A549 (cell line): Measurements from ENCODE around the gene CCDC18. TPM values are rescaled to one million over a fixed set of nuclear protein-coding genes. Genes with fewer than 3 reads are reported as not detected.
A peak's percentile ranks its signal among the peaks of the same experiment; 100 is the strongest.

Source experiments
- ATAC-seq, 2 experiments: fragments of 200-7000 bp in 1 of 2; fragments of >200 bp in 1 of 2; cut with Nextera tagmentation in 1 of 2; cut with Tn5 transposase in 1 of 2; 3 replicates each; pipeline versions ENCODE4 v1.8.0 to v1.9.1; 2018 to 2020; ENCODE audit warnings: mild to moderate bottlenecking in 1 of 2, moderate library complexity in 1 of 2
- CTCF ChIA-PET: fragments of 300-600 bp; sonication (Branson Sonifier 250); formaldehyde crosslinking; extraction: SDS; loops from one replicate; lab custom pipeline; 2021; ENCODE audit warnings: antibody characterized with exemption, inconsistent platforms; lab: Yijun Ruan, JAX
- POLR2A ChIA-PET: fragments of 350-600 bp; formaldehyde crosslinking; extraction: SDS; loops from one replicate; lab custom pipeline; 2021; ENCODE audit warnings: antibody characterized with exemption, inconsistent platforms; lab: Yijun Ruan, JAX
- DNase-seq, 2 experiments: peaks; one replicate each; pipeline versions ENCODE4 v3.0.0 to v3.0.0-alpha.2; 2011 to 2016; ENCODE audit warnings: low read depth in 1 of 2, low spot score in 1 of 2
- FAIRE-seq: peaks from 2 replicates; lab custom pipeline; 2011; peaks lifted over from hg19 to GRCh38; lab: Jason Lieb, UNC
- H3K27ac ChIP-seq, 2 experiments: fragments of >200 bp; sonication (Bioruptor Twin); formaldehyde crosslinking; 3 replicates each; pipeline ENCODE4 v1.5.1; 2016 to 2017
- H3K4me1 ChIP-seq: fragments of >200 bp; sonication (Bioruptor Twin); formaldehyde crosslinking; 3 replicates; pipeline ENCODE4 v1.6.1; 2016
- H3K4me2 ChIP-seq: fragments of >200 bp; sonication (Bioruptor Twin); formaldehyde crosslinking; 3 replicates; pipeline ENCODE4 v1.6.1; 2016
- H3K4me3 ChIP-seq: fragments of >200 bp; sonication (Bioruptor Twin); formaldehyde crosslinking; 3 replicates; pipeline ENCODE4 v1.5.1; 2016
- H3K9me3 ChIP-seq: fragments of >200 bp; sonication (Bioruptor Twin); formaldehyde crosslinking; 3 replicates; pipeline ENCODE4 v1.6.1; 2016
- BHLHE40 ChIP-seq: IDR thresholded peaks from 2 replicates; pipeline ENCODE4 v1.6.1; 2012; ENCODE audit warnings: low read depth, low read length, inconsistent platforms
- CBX2 ChIP-seq: fragments of 200-600 bp; sonication (generic); IDR thresholded peaks from 2 replicates; pipeline ENCODE4 v1.6.1; 2016; ENCODE audit warnings: low read depth, mild to moderate bottlenecking, borderline replicate concordance
- EHMT2 ChIP-seq: fragments of 200-600 bp; sonication (generic); IDR thresholded peaks from 2 replicates; pipeline ENCODE4 v1.6.1; 2016; ENCODE audit warnings: antibody characterized with exemption, low read depth, mild to moderate bottlenecking, moderate library complexity
- ESRRA ChIP-seq: fragments of 150-350 bp; IDR thresholded peaks from 2 replicates; pipeline ENCODE4 v1.6.1; 2014; ENCODE audit warnings: mild to moderate bottlenecking, low read length, borderline replicate concordance
- FOSB ChIP-seq: fragments of 250-450 bp; sonication (Bioruptor Pico); IDR thresholded peaks from 2 replicates; pipeline ENCODE4 v1.5.0; 2020; ENCODE audit warnings: mild to moderate bottlenecking, moderate library complexity
- FOSL2 ChIP-seq, 2 experiments: fragments of 450-650 bp in 1 of 2; fragments of >200 bp in 1 of 2; sonication (Bioruptor Twin) in 1 of 2; formaldehyde crosslinking; IDR thresholded peaks; 2 replicates each; pipeline versions ENCODE4 v1.5.0 to v1.6.1; 2016 to 2020; ENCODE audit warnings: mild to moderate bottlenecking in 1 of 2, moderate library complexity in 1 of 2
- GATA3 ChIP-seq: IDR thresholded peaks from 2 replicates; pipeline ENCODE4 v1.6.1; 2012; ENCODE audit warnings: borderline replicate concordance
- HDAC2 ChIP-seq: fragments of 200-600 bp; sonication (generic); IDR thresholded peaks from 2 replicates; pipeline ENCODE4 v1.6.1; 2016
- HEYL ChIP-seq: fragments of 250-450 bp; sonication (Bioruptor Pico); IDR thresholded peaks from 2 replicates; pipeline ENCODE4 v1.8.0; 2021; ENCODE audit warnings: mild to moderate bottlenecking, moderate library complexity
- JUN ChIP-seq, 2 experiments: fragments of >200 bp; sonication (Bioruptor Twin); formaldehyde crosslinking; IDR thresholded peaks; 2 replicates in 1 of 2; 3 replicates in 1 of 2; pipeline ENCODE4 v1.6.1; 2016 to 2017
- JUNB ChIP-seq: fragments of >200 bp; sonication (Bioruptor Twin); formaldehyde crosslinking; IDR thresholded peaks from 2 replicates; pipeline ENCODE4 v1.6.1; 2016
- KDM1A ChIP-seq: fragments of 200-600 bp; sonication (generic); IDR thresholded peaks from 2 replicates; pipeline ENCODE4 v1.6.1; 2016; ENCODE audit warnings: low read depth, mild to moderate bottlenecking
- MAFK ChIP-seq: fragments of 450-650 bp; IDR thresholded peaks from 2 replicates; pipeline ENCODE4 v1.6.1; 2014; ENCODE audit not compliant: partially characterized antibody
- NPAS2 ChIP-seq: fragments of 250-450 bp; sonication (Bioruptor Pico); IDR thresholded peaks from 2 replicates; pipeline ENCODE4 v1.8.0; 2022; ENCODE audit warnings: mild to moderate bottlenecking, moderate library complexity, borderline replicate concordance
- POLR2AphosphoS2 ChIP-seq: conservative IDR thresholded peaks from 2 replicates; pipeline ENCODE4 v1.6.1; 2012; ENCODE audit warnings: low read length, improper control_type of control experiment, inconsistent platforms
- RAD21 ChIP-seq, 2 experiments: fragments of >200 bp in 1 of 2; sonication (Bioruptor Twin) in 1 of 2; formaldehyde crosslinking in 1 of 2; IDR thresholded peaks in 1 of 2; conservative IDR thresholded peaks in 1 of 2; 2 replicates in 1 of 2; 3 replicates in 1 of 2; pipeline ENCODE4 v1.6.1; 2012 to 2018; ENCODE audit warnings: inconsistent platforms in 1 of 2
- RARB ChIP-seq: fragments of 250-450 bp; sonication (Bioruptor Pico); IDR thresholded peaks from 2 replicates; pipeline ENCODE4 v1.8.0; 2021; ENCODE audit warnings: mild to moderate bottlenecking, moderate library complexity
- RCOR1 ChIP-seq: fragments of 150-350 bp; IDR thresholded peaks from 2 replicates; pipeline ENCODE4 v1.6.1; 2014; ENCODE audit warnings: antibody characterized with exemption, low read length, low read depth
- TFCP2L1 ChIP-seq: fragments of 250-450 bp; sonication (Bioruptor Pico); IDR thresholded peaks from 2 replicates; pipeline ENCODE4 v1.5.0; 2021; ENCODE audit warnings: mild to moderate bottlenecking
- ZC3H11A ChIP-seq: fragments of 450-650 bp; IDR thresholded peaks from 2 replicates; pipeline ENCODE4 v1.6.1; 2014; ENCODE audit warnings: antibody characterized with exemption, mild to moderate bottlenecking
- ZFP36 ChIP-seq: fragments of 450-650 bp; IDR thresholded peaks from 2 replicates; pipeline ENCODE4 v1.6.1; 2014; ENCODE audit warnings: borderline replicate concordance; ENCODE audit not compliant: partially characterized antibody
- WGBS: methylation state at CpG from one replicate; pipeline ENCODE4 v1.1.6; 2017; ENCODE audit errors: missing lambda C conversion rate; 5-methylcytosine and 5-hydroxymethylcytosine counted together
- polyA plus RNA-seq, 4 experiments: library from polyadenylated mRNA; depleted of rRNA in 3 of 4; stranded (reverse); fragments of >200 nt; fragmentation: RNase III in 1 of 4; extraction: RNeasy Plus Mini Kit Qiagen cat#74134 plus additional on column Dnase treatment in 1 of 4; gene quantifications; 2 replicates in 3 of 4; 3 replicates in 1 of 4; pipeline ENCODE4 v1.2.3, GENCODE V29; 2011 to 2017
- TF ChIP-seq, protein P1 (sequence below): fragments of 250-450 bp; sonication (Bioruptor Pico); IDR thresholded peaks from 2 replicates; pipeline ENCODE4 v1.5.0; 2020; ENCODE audit warnings: low read depth, mild to moderate bottlenecking, moderate library complexity
- TF ChIP-seq, protein P2 (sequence below): IDR thresholded peaks from 2 replicates; pipeline ENCODE4 v1.6.1; 2012

The CCDC18 gene
- polyA plus RNA-seq, 2 of the 4 experiments (the other 2 are of a cell fraction), result 9.8 to 10.0 TPM

DNA sequence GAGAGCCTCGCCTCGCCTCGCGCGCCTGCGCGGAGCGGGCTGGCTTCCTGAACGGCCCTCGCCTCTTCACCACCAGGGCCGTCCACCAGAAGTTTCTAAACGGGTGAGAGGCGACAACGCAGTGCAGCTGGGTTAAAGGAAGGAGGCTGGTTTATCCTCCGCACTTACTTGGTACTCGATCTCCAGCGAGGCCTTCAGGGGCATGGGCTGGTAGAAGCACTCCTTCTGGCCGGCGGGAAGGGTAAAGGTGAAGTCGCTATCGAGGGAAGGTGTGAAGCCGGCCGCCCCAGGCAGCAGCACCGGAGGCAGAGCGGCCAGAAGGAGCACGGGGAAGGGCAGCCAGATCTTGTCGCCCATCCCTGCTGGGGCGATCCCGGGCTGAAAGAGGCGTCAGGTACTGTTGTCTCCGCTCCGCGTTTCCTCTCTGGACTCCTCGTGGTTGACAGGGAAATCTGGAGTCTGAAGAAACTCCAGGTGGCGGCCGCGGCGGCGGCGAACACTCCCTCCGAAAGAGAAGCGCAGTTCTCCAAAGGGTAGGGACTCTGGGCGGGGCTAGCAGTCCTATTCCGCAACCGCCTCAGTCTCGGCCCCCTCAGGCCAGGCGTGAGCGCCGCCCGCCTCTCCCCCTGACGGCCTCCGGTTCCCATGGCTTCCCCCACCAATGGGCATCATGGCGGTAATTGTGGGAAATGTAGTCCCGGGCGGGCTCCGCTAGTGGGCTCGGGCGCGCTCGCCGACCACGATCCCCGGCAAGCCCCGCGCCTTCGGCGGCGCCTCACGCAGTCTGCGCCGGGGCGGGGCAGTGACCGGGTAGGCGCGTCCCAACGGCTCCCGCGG is 420 bp upstream of the CCDC18 start, which contains the start of gene TMED5 (continued):
- no peak for TF ChIP-seq FOSB (CRISPR knock-in tag)
- TF ChIP-seq JUN (IDR thresholded peaks at IDR 0.05), result peak in 1 of 2 experiments; percentile 46; a peak in 2 of 5 replicates
- TF ChIP-seq ZC3H11A, result no peak

DNA sequence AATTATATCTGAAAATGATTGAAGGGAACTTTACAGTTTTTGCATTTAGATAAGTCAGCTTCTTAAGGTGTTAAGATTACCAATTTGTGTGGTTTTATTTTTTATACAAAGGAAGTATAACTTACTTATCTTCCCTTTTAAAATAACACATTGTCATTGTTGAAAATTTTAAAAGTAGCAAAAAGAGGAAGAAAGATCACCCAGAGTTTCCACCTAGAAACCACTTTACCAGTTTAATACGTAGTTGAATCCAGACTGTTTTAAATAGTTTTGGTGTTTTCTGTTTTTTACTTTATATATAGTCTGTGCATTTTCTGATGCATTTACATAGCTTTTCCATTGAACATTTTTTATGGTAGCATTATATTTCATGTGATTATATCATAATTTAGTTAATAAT is 6.1 kb downstream of the CCDC18 start:
- H3K4me2 ChIP-seq, result no peak overlapping the region
- TF ChIP-seq TFCP2L1 (CRISPR knock-in tag) (no peak), ZFP36 (no peak), FOSL2 (IDR thresholded peaks at IDR 0.05) (no peak), FOSL2 (CRISPR knock-in tag; IDR thresholded peaks at IDR 0.05) (no peak), CBX2 (no peak), GATA3 (no peak), EHMT2 (no peak)
- H3K4me1 ChIP-seq, result peaks cover 16% of the 10 kb centered on the region; the same call in 2 of the 3 replicates
- 88% methylated on average over 1 of the region's 1 CpG for WGBS
- DNase-seq (no peak), FAIRE-seq (no peak), ATAC-seq (no peak)
- ChIA-PET POLR2A (no interaction called here), CTCF (no interaction called here)
- H3K4me3 ChIP-seq, result no peak overlapping the region
- H3K9me3 ChIP-seq, result no peaks in the 10 kb centered on the region
- no peak overlapping the region for H3K27ac ChIP-seq

DNA sequence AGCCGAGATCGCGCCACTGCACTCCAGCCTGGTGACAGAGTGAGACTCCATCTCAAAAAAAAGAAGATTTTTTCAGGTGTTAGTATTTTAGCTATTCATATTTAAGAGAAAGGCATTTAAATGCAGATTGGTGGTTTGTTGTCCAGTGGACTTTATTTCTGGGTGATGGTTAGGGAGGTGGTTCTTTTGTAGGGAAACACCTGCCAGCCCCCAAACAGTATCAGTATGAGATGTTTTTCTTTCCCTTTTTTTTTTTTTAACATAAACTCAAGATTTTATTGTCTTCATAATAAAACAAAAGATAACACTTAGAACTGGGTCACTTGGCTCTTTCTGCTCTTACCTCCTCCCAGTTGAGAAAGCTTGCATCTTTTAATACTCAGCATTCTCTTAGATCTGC is 9.9 kb downstream of the CCDC18 start:
- 97% methylated on average over 3 of the region's 3 CpGs for WGBS
- ChIA-PET CTCF (interaction anchor here (0.6 to 1.4 kb wide), 2 partner anchors 15 to 120 kb away, joined by 3 read pairs; no protein-coding TSS in a partner anchor), POLR2A (no interaction called here)
- ATAC-seq (no peak), DNase-seq (no peak), FAIRE-seq (no peak)
- TF ChIP-seq HDAC2, result no peak
- TF ChIP-seq ESRRA, result no peak
- TF ChIP-seq JUN (IDR thresholded peaks at IDR 0.05), result no peak
- TF ChIP-seq JUNB, result no peak
- no peak for TF ChIP-seq RCOR1
- TF ChIP-seq, protein P1, sequence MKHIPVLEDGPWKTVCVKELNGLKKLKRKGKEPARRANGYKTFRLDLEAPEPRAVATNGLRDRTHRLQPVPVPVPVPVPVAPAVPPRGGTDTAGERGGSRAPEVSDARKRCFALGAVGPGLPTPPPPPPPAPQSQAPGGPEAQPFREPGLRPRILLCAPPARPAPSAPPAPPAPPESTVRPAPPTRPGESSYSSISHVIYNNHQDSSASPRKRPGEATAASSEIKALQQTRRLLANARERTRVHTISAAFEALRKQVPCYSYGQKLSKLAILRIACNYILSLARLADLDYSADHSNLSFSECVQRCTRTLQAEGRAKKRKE (CRISPR knock-in tag), result no peak
- TF ChIP-seq RAD21 (conservative IDR thresholded peaks at IDR 0.05 in 1 of 2, IDR thresholded peaks at IDR 0.05 in 1 of 2), result no peak
- TF ChIP-seq FOSB (CRISPR knock-in tag), result no peak
- TF ChIP-seq POLR2AphosphoS2, result no peak
- no peak for TF ChIP-seq HEYL (CRISPR knock-in tag)
- TF ChIP-seq NPAS2 (CRISPR knock-in tag), result no peak
- TF ChIP-seq, protein P2, sequence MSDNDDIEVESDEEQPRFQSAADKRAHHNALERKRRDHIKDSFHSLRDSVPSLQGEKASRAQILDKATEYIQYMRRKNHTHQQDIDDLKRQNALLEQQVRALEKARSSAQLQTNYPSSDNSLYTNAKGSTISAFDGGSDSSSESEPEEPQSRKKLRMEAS, result no peak
- TF ChIP-seq ZC3H11A, result no peak
- Histone ChIP-seq H3K4me3 (no peak overlapping the region), H3K4me1 (no peaks in the 10 kb centered on the region), H3K9me3 (no peaks in the 10 kb centered on the region), H3K4me2 (no peak overlapping the region), H3K27ac (no peak overlapping the region)

DNA sequence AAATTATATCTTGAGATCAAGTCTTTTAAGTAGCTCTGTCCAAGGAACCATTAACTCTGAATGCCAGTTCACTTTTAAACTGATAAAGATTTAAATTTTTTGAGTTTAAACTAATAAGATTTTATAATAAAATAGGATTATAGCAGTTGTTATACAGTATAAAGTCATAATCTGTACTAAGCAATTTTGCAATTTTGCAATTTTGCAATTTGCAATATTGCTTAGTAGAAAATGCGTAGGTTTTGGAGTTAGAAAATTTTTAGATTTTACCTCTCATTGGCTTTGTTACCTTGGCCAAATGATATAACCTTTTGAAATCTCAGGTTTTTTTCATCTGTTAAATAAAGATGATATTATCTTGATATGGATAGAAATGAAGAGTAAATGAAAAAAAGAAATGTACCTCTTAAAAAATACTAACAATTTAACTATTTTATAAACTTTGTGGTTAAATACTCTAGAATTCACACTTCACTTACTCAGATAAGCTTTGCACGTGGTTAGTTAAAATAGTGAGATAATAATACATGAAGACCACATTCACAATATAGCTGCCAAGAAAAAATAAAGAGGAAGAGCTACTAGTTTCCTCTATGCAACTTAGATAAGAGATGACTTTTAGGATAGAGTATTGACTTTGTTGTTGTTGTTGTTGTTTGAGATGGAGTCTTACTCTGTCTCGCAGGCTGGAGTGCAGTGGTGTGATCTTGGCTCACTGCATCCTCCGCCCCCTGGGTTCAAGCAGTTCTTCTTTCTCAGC is 13.9 kb downstream of the CCDC18 start:
- no peaks in the 10 kb centered on the region for H3K9me3 ChIP-seq
- 92% methylated on average over 4 of the region's 4 CpGs for WGBS
- H3K4me2 ChIP-seq, result no peak overlapping the region
- DNase-seq, result no peak
- no peaks in the 10 kb centered on the region for H3K4me1 ChIP-seq
- no peak overlapping the region for H3K4me3 ChIP-seq
- ChIA-PET POLR2A (no interaction called here), CTCF (no interaction called here)
- H3K27ac ChIP-seq, result no peak overlapping the region
- FAIRE-seq, result no peak
- TF ChIP-seq KDM1A (no peak), RARB (CRISPR knock-in tag) (no peak), FOSB (CRISPR knock-in tag) (no peak), MAFK (peak; percentile 47), BHLHE40 (no peak)
- no peak for ATAC-seq
